Stimulated activated CD4-positive, alpha-beta T cell treated with anti-CD3 and anti-CD28 coated beads, Interleukin-1b, Interleukin-23, amount 100 ng/mL, for 24 hours (primary cell): ENCODE results near the gene IRF2.

Experiments used
- DNase-seq, 4 experiments: peaks; one replicate each; pipeline ENCODE4 v3.0.0-alpha.2; 2020; ENCODE audit warnings: low read depth in 4 of 4, low spot score in 1 of 4

IRF2 gene

GRCh38 chr4:184475096-184475461 lies 729 bp upstream of the IRF2 start:
- DNase-seq: peak; percentile 26 to 53 (median 40)

GRCh38 chr4:184473499-184474262 lies 669 bp downstream of the IRF2 start:
- DNase-seq: peak in 3 of 4 experiments; percentile 18 to 25 (median 24)

- peak in 2 of 4 experiments; percentile 33 to 35 for DNase-seq
Observed at GRCh38 chr4:184472614-184473498, 1.5 kb downstream of the IRF2 start.

GRCh38 chr4:184471881-184472613 lies 2.3 kb downstream of the IRF2 start:
- no peak for DNase-seq

GRCh38 chr4:184470785-184471110 lies 3.6 kb downstream of the IRF2 start:
- DNase-seq: no peak

GRCh38 chr4:184466634-184467033 lies 7.7 kb downstream of the IRF2 start:
- DNase-seq: no peak

GRCh38 chr4:184464759-184465454 lies 9.4 kb downstream of the IRF2 start:
- no peak for DNase-seq

GRCh38 chr4:184463856-184464255 lies 10.5 kb downstream of the IRF2 start:
- DNase-seq: no peak

GRCh38 chr4:184463158-184463557 lies 11.2 kb downstream of the IRF2 start:
- DNase-seq: no peak

- no peak for DNase-seq
Observed at GRCh38 chr4:184462724-184463123, 11.6 kb downstream of the IRF2 start.

GRCh38 chr4:184461711-184462441 lies 12.5 kb downstream of the IRF2 start:
- DNase-seq: no peak

GRCh38 chr4:184460499-184461285 lies 13.7 kb downstream of the IRF2 start:
- DNase-seq: no peak

GRCh38 chr4:184459413-184459812 lies 14.9 kb downstream of the IRF2 start:
- no peak for DNase-seq

GRCh38 chr4:184457535-184458249 lies 16.7 kb downstream of the IRF2 start:
- no peak for DNase-seq

- no peak for DNase-seq
Observed at GRCh38 chr4:184456337-184456736, 18.0 kb downstream of the IRF2 start.

GRCh38 chr4:184455299-184455698 lies 19.1 kb downstream of the IRF2 start:
- no peak for DNase-seq

GRCh38 chr4:184453365-184454160 lies 20.8 kb downstream of the IRF2 start:
- no peak for DNase-seq

- no peak for DNase-seq
Observed at GRCh38 chr4:184452740-184453139, 21.6 kb downstream of the IRF2 start.
